MCF 10A (cell line): ENCODE measurements around the gene HOXC4. TPM values are rescaled to one million over a fixed set of nuclear protein-coding genes. Genes with fewer than 3 reads are reported as not detected.

Source experiments
- BruUV-seq: library from RNA; stranded (reverse); fragments of 400-500 nt; replicated peaks from 2 replicates; lab custom pipeline; 2021; lab: Mats Ljungman, UMichigan
- CTCF ChIA-PET: fragments of 300-600 bp; sonication (Branson Sonifier 250); formaldehyde crosslinking; extraction: SDS; loops from one replicate; lab custom pipeline; 2021; ENCODE audit warnings: antibody characterized with exemption, inconsistent platforms; lab: Yijun Ruan, JAX
- POLR2A ChIA-PET: fragments of 300-600, 350-650 bp; sonication (Branson Sonifier 250); formaldehyde crosslinking; extraction: SDS; loops from one replicate; lab custom pipeline; 2020; ENCODE audit warnings: antibody characterized with exemption, inconsistent platforms; lab: Yijun Ruan, JAX
- DNase-seq: peaks from one replicate; pipeline ENCODE4 v3.0.0-alpha.2; 2018; ENCODE audit not compliant: unreplicated experiment
- H3K27ac Mint-ChIP-seq: one replicate; pipeline ENCODE4 v1.8.0; 2022; ENCODE audit warnings: mild to moderate bottlenecking, low read depth, mixed read lengths; ENCODE audit not compliant: unreplicated experiment
- H3K27me3 Mint-ChIP-seq: one replicate; pipeline ENCODE4 v1.8.0; 2022; ENCODE audit warnings: mixed read lengths; ENCODE audit not compliant: insufficient read depth, unreplicated experiment
- H3K36me3 Mint-ChIP-seq: one replicate; pipeline ENCODE4 v1.8.0; 2022; ENCODE audit warnings: mild to moderate bottlenecking, moderate library complexity, mixed read lengths; ENCODE audit not compliant: insufficient read depth, unreplicated experiment
- H3K4me1 Mint-ChIP-seq: one replicate; pipeline ENCODE4 v1.8.0; 2022; ENCODE audit warnings: mixed read lengths; ENCODE audit not compliant: insufficient read depth, unreplicated experiment
- H3K4me3 Mint-ChIP-seq: one replicate; pipeline ENCODE4 v1.8.0; 2022; ENCODE audit warnings: mild to moderate bottlenecking, moderate library complexity, mixed read lengths; ENCODE audit not compliant: unreplicated experiment
- H3K9me3 Mint-ChIP-seq: one replicate; pipeline ENCODE4 v1.8.0; 2022; ENCODE audit warnings: mixed read lengths; ENCODE audit not compliant: unreplicated experiment
- CTCF ChIP-seq: fragments of 200-600 bp; IDR thresholded peaks from one replicate; pipeline ENCODE4 v1.8.0; 2022; ENCODE audit warnings: antibody characterized with exemption, mild to moderate bottlenecking; ENCODE audit not compliant: unreplicated experiment
- intact Hi-C: fragments of 100-400 bp; cut with micrococcal nuclease; formaldehyde crosslinking; loops from 2 replicates; pipeline ENCODE4 v1.14.1; 2022
- total RNA-seq: library from RNA; stranded (reverse); gene quantifications from 2 replicates; pipeline ENCODE4 v1.2.3, GENCODE V29; 2022

HOXC4 gene
- total RNA-seq, 1 experiment from 2014 or later = 1.7 TPM

- POLR2A ChIA-PET = interaction anchor here (0.6 to 3.9 kb wide), 18 partner anchors 9 to 341 kb away, joined by 3 to 37 read pairs (median 6); partner anchors contain the start of genes CALCOCO1, CBX5, HNRNPA1 and HOXC13
- no peaks in the 10 kb centered on the region for H3K27me3 Mint-ChIP-seq
- intact Hi-C loops = no loop called here
- CTCF ChIA-PET = interaction anchor here (0.7 to 2.2 kb wide), 12 partner anchors 9 to 275 kb away, joined by 3 to 22 read pairs (median 4); partner anchors contain the start of genes HOXC5, HOXC8, HOXC9 and SMUG1
- peak overlapping the region; percentile 98 for H3K27ac Mint-ChIP-seq
- no peaks in the 10 kb centered on the region for H3K9me3 Mint-ChIP-seq
- peak; percentile 96 for DNase-seq
- TF ChIP-seq CTCF = no peak
- peaks cover 23% of the 10 kb centered on the region for H3K4me1 Mint-ChIP-seq
- BruUV-seq = no TSS peak
- no peaks in the 10 kb centered on the region for H3K36me3 Mint-ChIP-seq
- H3K4me3 Mint-ChIP-seq = peak overlapping the region; percentile 98
These were observed 35.7 kb upstream of the HOXC4 start for GRCh38 chr12:54017878-54018467.

- intact Hi-C loops = no loop called here
- Mint-ChIP-seq H3K27me3 (no peaks in the 10 kb centered on the region), H3K27ac (peak overlapping the region; percentile 98), H3K9me3 (no peaks in the 10 kb centered on the region), H3K4me1 (peaks cover 23% of the 10 kb centered on the region), H3K36me3 (no peaks in the 10 kb centered on the region), H3K4me3 (peak overlapping the region; percentile 98)
- BruUV-seq = TSS peak; percentile 85
- no peak for TF ChIP-seq CTCF
- DNase-seq = peak; percentile 88
- CTCF ChIA-PET = no interaction called here
- POLR2A ChIA-PET = interaction anchor here (0.7 to 3.9 kb wide), 10 partner anchors 10 to 291 kb away, joined by 3 to 37 read pairs (median 4); partner anchors contain the start of genes CALCOCO1, HNRNPA1, HOXC13 and HOXC6
These were observed 35.1 kb upstream of the HOXC4 start for GRCh38 chr12:54018468-54018984.

- no peaks in the 10 kb centered on the region for H3K36me3 Mint-ChIP-seq
- ChIA-PET POLR2A (interaction anchor here (0.7 to 3.1 kb wide), 8 partner anchors 9 to 261 kb away, joined by 3 to 16 read pairs (median 3); partner anchors contain the start of genes HNRNPA1, HOXC13, HOXC6 and HOXC8), CTCF (no interaction called here)
- H3K27ac Mint-ChIP-seq = peak overlapping the region; percentile 98
- H3K27me3 Mint-ChIP-seq = no peaks in the 10 kb centered on the region
- intact Hi-C loops = no loop called here
- H3K4me3 Mint-ChIP-seq = peak overlapping the region; percentile 98
- DNase-seq = peak; percentile 49
- BruUV-seq = no TSS peak
- peaks cover 18% of the 10 kb centered on the region for H3K4me1 Mint-ChIP-seq
- no peak for TF ChIP-seq CTCF
- H3K9me3 Mint-ChIP-seq = no peaks in the 10 kb centered on the region
These were observed 34.4 kb upstream of the HOXC4 start for GRCh38 chr12:54019091-54019811.
